NT2/D1 (cell line): Measurements from ENCODE around the gene PIK3C2G.

ENCODE experiments used
- DNase-seq: peaks from one replicate; pipeline ENCODE4 v3.0.0-alpha.2; 2011; ENCODE audit warnings: low read depth, low spot score
- H3K27me3 ChIP-seq: 2 replicates; pipeline ENCODE4 v1.6.0; 2011; ENCODE audit warnings: mild to moderate bottlenecking; ENCODE audit not compliant: insufficient read length, insufficient read depth
- H3K36me3 ChIP-seq: 2 replicates; pipeline ENCODE4 v1.6.1; 2011; ENCODE audit warnings: mild to moderate bottlenecking, low read length, mixed read lengths; ENCODE audit not compliant: insufficient read depth, insufficient read length
- H3K4me1 ChIP-seq: 2 replicates; pipeline ENCODE4 v1.5.1; 2011; ENCODE audit not compliant: insufficient read depth, insufficient read length
- H3K4me3 ChIP-seq: 2 replicates; pipeline ENCODE4 v1.5.1; 2011; ENCODE audit warnings: low read depth; ENCODE audit not compliant: insufficient read length
- H3K9ac ChIP-seq: 2 replicates; pipeline ENCODE4 v1.6.0; 2011; ENCODE audit warnings: low read depth; ENCODE audit not compliant: insufficient read length
- H3K9me3 ChIP-seq: 2 replicates; pipeline ENCODE4 v1.5.1; 2011; ENCODE audit warnings: mild to moderate bottlenecking, low read length; ENCODE audit not compliant: insufficient read depth
- SUZ12 ChIP-seq: IDR thresholded peaks from 2 replicates; pipeline ENCODE4 v1.6.1; 2011; ENCODE audit not compliant: insufficient read length, insufficient read depth; ENCODE audit errors: extremely low read depth
- YY1 ChIP-seq: IDR thresholded peaks from 2 replicates; pipeline ENCODE4 v1.6.1; 2011; ENCODE audit not compliant: insufficient read length, insufficient read depth
- ZNF274 ChIP-seq: IDR thresholded peaks from 2 replicates; pipeline ENCODE4 v1.6.1; 2011; ENCODE audit warnings: mild to moderate bottlenecking, low read depth, low read length

The PIK3C2G gene

GRCh38 chr12:18454330-18454729, 193.0 kb downstream of the PIK3C2G start:
- no peaks in the 10 kb centered on the region for H3K4me1 ChIP-seq
- DNase-seq, result peak; percentile 92
- H3K9me3 ChIP-seq, result no peaks in the 10 kb centered on the region; the same call in 1 of the 2 replicates
- no peaks in the 10 kb centered on the region for H3K27me3 ChIP-seq
- no peaks in the 10 kb centered on the region for H3K36me3 ChIP-seq
- TF ChIP-seq ZNF274 (no peak), SUZ12 (no peak), YY1 (no peak)
- no peak overlapping the region for H3K9ac ChIP-seq
- H3K4me3 ChIP-seq, result no peak overlapping the region

GRCh38 chr12:18456344-18456743, 195.0 kb downstream of the PIK3C2G start:
- Histone ChIP-seq H3K4me3 (no peak overlapping the region), H3K4me1 (no peaks in the 10 kb centered on the region), H3K9ac (no peak overlapping the region), H3K27me3 (no peaks in the 10 kb centered on the region), H3K9me3 (no peaks in the 10 kb centered on the region; the same call in 1 of the 2 replicates), H3K36me3 (no peaks in the 10 kb centered on the region)
- no peak for TF ChIP-seq YY1
- no peak for TF ChIP-seq ZNF274
- no peak for TF ChIP-seq SUZ12
- no peak for DNase-seq

GRCh38 chr12:18457362-18457761, 196.0 kb downstream of the PIK3C2G start:
- no peak for DNase-seq
- TF ChIP-seq YY1, result no peak
- TF ChIP-seq ZNF274, result no peak
- TF ChIP-seq SUZ12, result no peak
- no peaks in the 10 kb centered on the region; the same call in 1 of the 2 replicates for H3K9me3 ChIP-seq

GRCh38 chr12:18461758-18462157, 200.4 kb downstream of the PIK3C2G start:
- H3K36me3 ChIP-seq, result no peaks in the 10 kb centered on the region
- no peaks in the 10 kb centered on the region for H3K27me3 ChIP-seq

More at GRCh38 chr12:18457362-18457761, 196.0 kb downstream of the PIK3C2G start:
- H3K27me3 ChIP-seq, result no peaks in the 10 kb centered on the region
- H3K36me3 ChIP-seq, result no peaks in the 10 kb centered on the region
- H3K4me1 ChIP-seq, result no peaks in the 10 kb centered on the region
- H3K4me3 ChIP-seq, result no peak overlapping the region
- no peak overlapping the region for H3K9ac ChIP-seq

GRCh38 chr12:18462442-18462841, 201.1 kb downstream of the PIK3C2G start:
- no peak overlapping the region for H3K9ac ChIP-seq
- no peaks in the 10 kb centered on the region for H3K9me3 ChIP-seq
- no peaks in the 10 kb centered on the region for H3K4me1 ChIP-seq
- DNase-seq, result no peak
- TF ChIP-seq YY1 (no peak), SUZ12 (no peak), ZNF274 (no peak)
- H3K4me3 ChIP-seq, result no peak overlapping the region
- H3K27me3 ChIP-seq, result no peaks in the 10 kb centered on the region
- no peaks in the 10 kb centered on the region for H3K36me3 ChIP-seq

More at GRCh38 chr12:18461758-18462157, 200.4 kb downstream of the PIK3C2G start:
- H3K4me3 ChIP-seq, result no peak overlapping the region
- no peak overlapping the region for H3K9ac ChIP-seq
- no peaks in the 10 kb centered on the region for H3K9me3 ChIP-seq
- H3K4me1 ChIP-seq, result no peaks in the 10 kb centered on the region
- TF ChIP-seq YY1 (no peak), ZNF274 (no peak), SUZ12 (no peak)
- DNase-seq, result no peak

GRCh38 chr12:18467620-18468245, 206.4 kb downstream of the PIK3C2G start:
- TF ChIP-seq YY1 (no peak), SUZ12 (no peak), ZNF274 (no peak)
- no peaks in the 10 kb centered on the region for H3K36me3 ChIP-seq
- H3K27me3 ChIP-seq, result no peaks in the 10 kb centered on the region
- DNase-seq, result no peak
- H3K9me3 ChIP-seq, result no peaks in the 10 kb centered on the region
- no peak overlapping the region for H3K9ac ChIP-seq
- H3K4me1 ChIP-seq, result no peaks in the 10 kb centered on the region
- H3K4me3 ChIP-seq, result no peak overlapping the region

- TF ChIP-seq ZNF274 (no peak), YY1 (no peak), SUZ12 (no peak)
- H3K27me3 ChIP-seq, result no peaks in the 10 kb centered on the region
- H3K9ac ChIP-seq, result no peak overlapping the region
- no peaks in the 10 kb centered on the region for H3K36me3 ChIP-seq
- no peak for DNase-seq
- H3K9me3 ChIP-seq, result no peaks in the 10 kb centered on the region
- H3K4me3 ChIP-seq, result no peak overlapping the region
- no peaks in the 10 kb centered on the region for H3K4me1 ChIP-seq
Observed at GRCh38 chr12:18468246-18469075, 207.1 kb downstream of the PIK3C2G start.
